H9 (cell line): ENCODE measurements around the gene MAD1L1. TPM values are rescaled to one million over a fixed set of nuclear protein-coding genes. Genes with fewer than 3 reads are reported as not detected.

Source experiments
- DNase-seq: peaks from one replicate; pipeline ENCODE4 v3.0.0-alpha.2; 2017
- H2AFZ ChIP-seq: one replicate; pipeline ENCODE4 v1.6.1; 2013; ENCODE audit warnings: mild to moderate bottlenecking, low read length, control low read depth, moderate library complexity
- H2AK5ac ChIP-seq: 2 replicates; pipeline ENCODE4 v1.6.1; 2013; ENCODE audit warnings: low read length, control low read depth, mixed read lengths; ENCODE audit not compliant: insufficient read length
- H2BK120ac ChIP-seq: one replicate; pipeline ENCODE4 v1.6.1; 2013; ENCODE audit warnings: low read depth, mild to moderate bottlenecking, low read length, control low read depth, inconsistent platforms; ENCODE audit not compliant: poor library complexity, severe bottlenecking
- H2BK12ac ChIP-seq: 2 replicates; pipeline ENCODE4 v1.6.1; 2013; ENCODE audit warnings: low read length, control low read depth, mixed read lengths, low read depth; ENCODE audit not compliant: insufficient read length
- H2BK15ac ChIP-seq: 2 replicates; pipeline ENCODE4 v1.6.1; 2013; ENCODE audit warnings: low read depth, low read length, control low read depth
- H2BK20ac ChIP-seq: one replicate; pipeline ENCODE4 v1.6.1; 2013; ENCODE audit warnings: low read depth, mild to moderate bottlenecking, low read length, control low read depth, inconsistent platforms; ENCODE audit not compliant: poor library complexity, severe bottlenecking
- H2BK5ac ChIP-seq: 2 replicates; pipeline ENCODE4 v1.6.1; 2013; ENCODE audit warnings: low read length, control low read depth, mixed read lengths; ENCODE audit not compliant: insufficient read length
- H3K14ac ChIP-seq: 2 replicates; pipeline ENCODE4 v1.6.1; 2013; ENCODE audit warnings: low read length, control low read depth; ENCODE audit not compliant: insufficient read depth
- H3K18ac ChIP-seq: 2 replicates; pipeline ENCODE4 v1.6.1; 2013; ENCODE audit warnings: low read depth, mild to moderate bottlenecking, mixed read lengths, low read length, control low read depth; ENCODE audit not compliant: insufficient read length
- H3K23ac ChIP-seq: 2 replicates; pipeline ENCODE4 v1.6.1; 2013; ENCODE audit warnings: low read length, control low read depth, mixed read lengths, low read depth; ENCODE audit not compliant: insufficient read length
- H3K23me2 ChIP-seq: 2 replicates; pipeline ENCODE4 v1.6.1; 2013; ENCODE audit warnings: low read depth, mild to moderate bottlenecking, mixed read lengths, low read length, control low read depth; ENCODE audit not compliant: insufficient read length, poor library complexity, severe bottlenecking
- H3K27ac ChIP-seq: 2 replicates; pipeline ENCODE4 v1.5.1; 2013; ENCODE audit warnings: low read length, control low read depth, mixed read lengths, low read depth; ENCODE audit not compliant: insufficient read length
- H3K27me3 ChIP-seq: 2 replicates; pipeline ENCODE4 v1.6.1; 2013; ENCODE audit warnings: low read length, control low read depth, inconsistent platforms; ENCODE audit not compliant: insufficient read depth
- H3K4ac ChIP-seq: 2 replicates; pipeline ENCODE4 v1.6.1; 2013; ENCODE audit warnings: low read depth, mild to moderate bottlenecking, control low read depth, inconsistent platforms, low read length, moderate library complexity
- H3K4me1 ChIP-seq: 2 replicates; pipeline ENCODE4 v1.6.1; 2013; ENCODE audit warnings: low read length, control low read depth, inconsistent platforms; ENCODE audit not compliant: insufficient read depth
- H3K4me2 ChIP-seq: 2 replicates; pipeline ENCODE4 v1.6.1; 2013; ENCODE audit warnings: low read length, control low read depth, mixed read lengths; ENCODE audit not compliant: insufficient read length, insufficient read depth
- H3K56ac ChIP-seq: 2 replicates; pipeline ENCODE4 v1.6.1; 2013; ENCODE audit warnings: low read depth, mild to moderate bottlenecking, mixed read lengths, low read length, control low read depth; ENCODE audit not compliant: insufficient read length
- H3K79me1 ChIP-seq: 2 replicates; pipeline ENCODE4 v1.6.1; 2013; ENCODE audit warnings: low read depth, mild to moderate bottlenecking, moderate library complexity, low read length, control low read depth, inconsistent platforms; ENCODE audit not compliant: insufficient read depth, poor library complexity, severe bottlenecking
- H3K79me2 ChIP-seq: 2 replicates; pipeline ENCODE4 v1.6.1; 2013; ENCODE audit warnings: low read length, control low read depth, inconsistent platforms; ENCODE audit not compliant: insufficient read depth
- H3K9ac ChIP-seq: 2 replicates; pipeline ENCODE4 v1.6.1; 2013; ENCODE audit warnings: low read length, control low read depth, mixed read lengths; ENCODE audit not compliant: insufficient read length; ENCODE audit errors: extremely low read depth
- H3K9me3 ChIP-seq: one replicate; pipeline ENCODE4 v1.6.1; 2013; ENCODE audit warnings: low read depth, low read length, inconsistent platforms; ENCODE audit not compliant: control insufficient read depth
- H3T11ph ChIP-seq: one replicate; pipeline ENCODE4 v1.6.1; 2013; ENCODE audit warnings: mild to moderate bottlenecking, low read length, control low read depth, inconsistent platforms
- H4K20me1 ChIP-seq: one replicate; pipeline ENCODE4 v1.6.1; 2013; ENCODE audit not compliant: control insufficient read depth, insufficient read length, insufficient read depth
- H4K5ac ChIP-seq: 2 replicates; pipeline ENCODE4 v1.6.1; 2013; ENCODE audit warnings: low read depth, mild to moderate bottlenecking, mixed read lengths, low read length, control low read depth; ENCODE audit not compliant: insufficient read length
- H4K8ac ChIP-seq: replicated peaks from 2 replicates; pipeline ENCODE4 v1.6.1; 2013; ENCODE audit warnings: low read length, control low read depth, mixed read lengths, low read depth; ENCODE audit not compliant: insufficient read length
- H4K91ac ChIP-seq: 2 replicates; pipeline ENCODE4 v1.6.1; 2013; ENCODE audit warnings: low read depth, mild to moderate bottlenecking, moderate library complexity, mixed read lengths, low read length, control low read depth; ENCODE audit not compliant: insufficient read length
- H3K27ac Mint-ChIP-seq, 3 experiments: 2 replicates in 2 of 3; 3 replicates in 1 of 3; pipeline ENCODE4 v1.8.0; 2020 to 2021; ENCODE audit warnings: mixed read lengths in 3 of 3, mild to moderate bottlenecking in 1 of 3, moderate library complexity in 1 of 3
- H3K27me3 Mint-ChIP-seq: 2 replicates; pipeline ENCODE4 v1.8.0; 2021; ENCODE audit warnings: low read depth, mild to moderate bottlenecking, moderate library complexity, mixed read lengths
- H3K36me3 Mint-ChIP-seq, 3 experiments: 2 replicates in 2 of 3; 3 replicates in 1 of 3; pipeline ENCODE4 v1.8.0; 2020 to 2021; ENCODE audit warnings: low read depth in 3 of 3, mixed read lengths in 3 of 3; ENCODE audit not compliant: insufficient read depth in 1 of 3
- H3K4me1 Mint-ChIP-seq, 2 experiments: 2 replicates each; pipeline ENCODE4 v1.8.0; 2020; ENCODE audit warnings: mixed read lengths in 2 of 2
- H3K4me3 Mint-ChIP-seq, 2 experiments: 2 replicates in 1 of 2; 3 replicates in 1 of 2; pipeline ENCODE4 v1.8.0; 2020 to 2021; ENCODE audit warnings: mild to moderate bottlenecking in 2 of 2, mixed read lengths in 2 of 2, moderate library complexity in 1 of 2
- H3K9me3 Mint-ChIP-seq, 2 experiments: 2 replicates in 1 of 2; 3 replicates in 1 of 2; pipeline ENCODE4 v1.8.0; 2020; ENCODE audit warnings: mild to moderate bottlenecking in 2 of 2, mixed read lengths in 2 of 2, moderate library complexity in 1 of 2
- WGBS: extraction: QIAGEN DNeasy Blood & Tissue Kit; methylation state at CpG from one replicate; pipeline ENCODE4 v1.1.7; 2013; ENCODE audit warnings: missing lambda C conversion rate, low lambda C conversion rate, mixed read lengths; ENCODE audit not compliant: insufficient read length; ENCODE audit errors: extremely low coverage; 5-methylcytosine and 5-hydroxymethylcytosine counted together
- total RNA-seq: library from RNA; stranded (reverse); gene quantifications from 2 replicates; pipeline ENCODE4 v1.2.1, GENCODE V29; 2021
- TF ChIP-seq, protein P1 (sequence below): fragments of 200-600 bp; sonication (generic); conservative IDR thresholded peaks from 3 replicates; pipeline ENCODE4 v1.8.0; 2021; ENCODE audit warnings: antibody characterized with exemption, mild to moderate bottlenecking

The MAD1L1 gene
- total RNA-seq, 1 experiment from 2014 or later: 39.0 TPM

GRCh38 chr7:2032030-2032875, 200.5 kb downstream of the MAD1L1 start:
- WGBS: no CpG with 5 or more reads among the region's 26 CpGs
- H4K8ac ChIP-seq: no peak overlapping the region
- no peaks in the 10 kb centered on the region for H3K9me3 ChIP-seq
- H3K4ac ChIP-seq: no peak overlapping the region
- Mint-ChIP-seq H3K4me1 (peaks cover 21 to 23% of the 10 kb centered on the region in 2 experiments), H3K27ac (peak overlapping the region; percentile 62 to 96 (median 93); a peak in 6 of 7 replicates), H3K27me3 (no peaks in the 10 kb centered on the region; the same call in 1 of the 2 replicates), H3K4me3 (no peak overlapping the region), H3K36me3 (peaks cover 0 to 3% (median 0%) of the 10 kb centered on the region in 3 experiments; a peak in 3 of 7 replicates), H3K9me3 (peaks cover 0 to 4% of the 10 kb centered on the region in 2 experiments; a peak in 2 of 5 replicates)
- no peak overlapping the region for H3T11ph ChIP-seq
- H2BK120ac ChIP-seq: no peak overlapping the region
- no peak overlapping the region for H3K18ac ChIP-seq
- H3K14ac ChIP-seq: peak overlapping the region; percentile 4; the same call in 1 of the 2 replicates
- H4K5ac ChIP-seq: no peak overlapping the region
- no peak overlapping the region for H2AK5ac ChIP-seq
- no peak overlapping the region for H2BK12ac ChIP-seq
- H3K27ac ChIP-seq: no peak overlapping the region
- H3K27me3 ChIP-seq: no peaks in the 10 kb centered on the region
- no peak for DNase-seq
- H3K79me1 ChIP-seq: no peaks in the 10 kb centered on the region
- no peak overlapping the region for H2AFZ ChIP-seq
- H3K23ac ChIP-seq: no peak overlapping the region
- no peak overlapping the region for H2BK20ac ChIP-seq
- TF ChIP-seq, protein P1, sequence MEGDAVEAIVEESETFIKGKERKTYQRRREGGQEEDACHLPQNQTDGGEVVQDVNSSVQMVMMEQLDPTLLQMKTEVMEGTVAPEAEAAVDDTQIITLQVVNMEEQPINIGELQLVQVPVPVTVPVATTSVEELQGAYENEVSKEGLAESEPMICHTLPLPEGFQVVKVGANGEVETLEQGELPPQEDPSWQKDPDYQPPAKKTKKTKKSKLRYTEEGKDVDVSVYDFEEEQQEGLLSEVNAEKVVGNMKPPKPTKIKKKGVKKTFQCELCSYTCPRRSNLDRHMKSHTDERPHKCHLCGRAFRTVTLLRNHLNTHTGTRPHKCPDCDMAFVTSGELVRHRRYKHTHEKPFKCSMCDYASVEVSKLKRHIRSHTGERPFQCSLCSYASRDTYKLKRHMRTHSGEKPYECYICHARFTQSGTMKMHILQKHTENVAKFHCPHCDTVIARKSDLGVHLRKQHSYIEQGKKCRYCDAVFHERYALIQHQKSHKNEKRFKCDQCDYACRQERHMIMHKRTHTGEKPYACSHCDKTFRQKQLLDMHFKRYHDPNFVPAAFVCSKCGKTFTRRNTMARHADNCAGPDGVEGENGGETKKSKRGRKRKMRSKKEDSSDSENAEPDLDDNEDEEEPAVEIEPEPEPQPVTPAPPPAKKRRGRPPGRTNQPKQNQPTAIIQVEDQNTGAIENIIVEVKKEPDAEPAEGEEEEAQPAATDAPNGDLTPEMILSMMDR: no peak
- no peak overlapping the region for H4K91ac ChIP-seq
- H3K56ac ChIP-seq: no peak overlapping the region
- no peaks in the 10 kb centered on the region for H4K20me1 ChIP-seq
- no peak overlapping the region for H2BK5ac ChIP-seq
- H3K4me1 ChIP-seq: no peaks in the 10 kb centered on the region
- H2BK15ac ChIP-seq: no peak overlapping the region
- no peaks in the 10 kb centered on the region for H3K79me2 ChIP-seq
- no peaks in the 10 kb centered on the region for H3K23me2 ChIP-seq
- no peak overlapping the region for H3K4me2 ChIP-seq
- no peak overlapping the region for H3K9ac ChIP-seq
